ENCODE data around the gene CDKN2AIPNL.

Gene CDKN2AIPNL

GRCh38 chr5:134370871-134371833, 40.5 kb downstream of the CDKN2AIPNL start, which contains the start of gene UBE2B (continued):
- TF ChIP-seq, protein P1, sequence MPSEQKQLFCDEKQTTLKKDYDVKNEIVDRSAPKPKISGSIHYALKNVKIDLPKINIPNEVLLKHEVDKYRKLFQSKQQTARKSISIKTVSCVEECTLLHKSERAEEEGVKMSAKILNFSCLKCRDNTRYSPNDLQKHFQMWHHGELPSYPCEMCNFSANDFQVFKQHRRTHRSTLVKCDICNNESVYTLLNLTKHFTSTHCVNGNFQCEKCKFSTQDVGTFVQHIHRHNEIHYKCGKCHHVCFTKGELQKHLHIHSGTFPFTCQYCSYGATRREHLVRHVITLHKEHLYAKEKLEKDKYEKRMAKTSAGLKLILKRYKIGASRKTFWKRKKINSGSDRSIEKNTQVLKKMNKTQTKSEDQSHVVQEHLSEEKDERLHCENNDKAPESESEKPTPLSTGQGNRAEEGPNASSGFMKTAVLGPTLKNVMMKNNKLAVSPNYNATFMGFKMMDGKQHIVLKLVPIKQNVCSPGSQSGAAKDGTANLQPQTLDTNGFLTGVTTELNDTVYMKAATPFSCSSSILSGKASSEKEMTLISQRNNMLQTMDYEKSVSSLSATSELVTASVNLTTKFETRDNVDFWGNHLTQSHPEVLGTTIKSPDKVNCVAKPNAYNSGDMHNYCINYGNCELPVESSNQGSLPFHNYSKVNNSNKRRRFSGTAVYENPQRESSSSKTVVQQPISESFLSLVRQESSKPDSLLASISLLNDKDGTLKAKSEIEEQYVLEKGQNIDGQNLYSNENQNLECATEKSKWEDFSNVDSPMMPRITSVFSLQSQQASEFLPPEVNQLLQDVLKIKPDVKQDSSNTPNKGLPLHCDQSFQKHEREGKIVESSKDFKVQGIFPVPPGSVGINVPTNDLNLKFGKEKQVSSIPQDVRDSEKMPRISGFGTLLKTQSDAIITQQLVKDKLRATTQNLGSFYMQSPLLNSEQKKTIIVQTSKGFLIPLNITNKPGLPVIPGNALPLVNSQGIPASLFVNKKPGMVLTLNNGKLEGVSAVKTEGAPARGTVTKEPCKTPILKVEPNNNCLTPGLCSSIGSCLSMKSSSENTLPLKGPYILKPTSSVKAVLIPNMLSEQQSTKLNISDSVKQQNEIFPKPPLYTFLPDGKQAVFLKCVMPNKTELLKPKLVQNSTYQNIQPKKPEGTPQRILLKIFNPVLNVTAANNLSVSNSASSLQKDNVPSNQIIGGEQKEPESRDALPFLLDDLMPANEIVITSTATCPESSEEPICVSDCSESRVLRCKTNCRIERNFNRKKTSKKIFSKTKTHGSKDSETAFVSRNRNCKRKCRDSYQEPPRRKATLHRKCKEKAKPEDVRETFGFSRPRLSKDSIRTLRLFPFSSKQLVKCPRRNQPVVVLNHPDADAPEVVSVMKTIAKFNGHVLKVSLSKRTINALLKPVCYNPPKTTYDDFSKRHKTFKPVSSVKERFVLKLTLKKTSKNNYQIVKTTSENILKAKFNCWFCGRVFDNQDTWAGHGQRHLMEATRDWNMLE (tag by site-specific recombination; conservative IDR thresholded peaks at IDR 0.05; ENCODE audit: low read depth), result peak; percentile 62; the same call in 1 of the 2 replicates
- TF ChIP-seq ZBTB17 (tag by site-specific recombination; IDR thresholded peaks at IDR 0.05) (peak; percentile 91), ZNF138 (tag by site-specific recombination; IDR thresholded peaks at IDR 0.05; ENCODE audit: borderline replicate concordance) (no peak), ZNF629 (tag by site-specific recombination; IDR thresholded peaks at IDR 0.05) (peak; percentile 95), ZNF768 (tag by site-specific recombination; IDR thresholded peaks at IDR 0.05) (no peak), ZNF555 (tag by site-specific recombination; conservative IDR thresholded peaks at IDR 0.05) (no peak), ZNF148 (tag by site-specific recombination; IDR thresholded peaks at IDR 0.05; ENCODE audit: borderline replicate concordance) (no peak), OVOL3 (tag by site-specific recombination; IDR thresholded peaks at IDR 0.05) (peak; percentile 71), ZNF174 (tag by site-specific recombination; IDR thresholded peaks at IDR 0.05) (no peak), ZNF571 (tag by site-specific recombination; IDR thresholded peaks at IDR 0.05) (no peak), ZIC2 (tag by site-specific recombination; IDR thresholded peaks at IDR 0.05) (peak; percentile 86), ZNF10 (tag by site-specific recombination; IDR thresholded peaks at IDR 0.05) (peak; percentile 42; the same call in 1 of the 2 replicates), ZXDB (tag by site-specific recombination; IDR thresholded peaks at IDR 0.05) (peak; percentile 96), PRDM10 (tag by site-specific recombination; IDR thresholded peaks at IDR 0.05) (peak; percentile 100), ZNF157 (tag by site-specific recombination; IDR thresholded peaks at IDR 0.05) (no peak), ZNF146 (tag by site-specific recombination; IDR thresholded peaks at IDR 0.05) (peak; percentile 89), MZF1 (tag by site-specific recombination; IDR thresholded peaks at IDR 0.05; ENCODE audit: borderline replicate concordance) (peak; percentile 71; the same call in 1 of the 2 replicates), ZBTB8A (tag by site-specific recombination; IDR thresholded peaks at IDR 0.05) (peak; percentile 78), ZNF777 (tag by site-specific recombination; IDR thresholded peaks at IDR 0.05; ENCODE audit: borderline replicate concordance) (0 out of 2 replicates have a peak, but pooled peaks have one; percentile 13), ZNF791 (tag by site-specific recombination; IDR thresholded peaks at IDR 0.05) (no peak), ZNF561 (tag by site-specific recombination; IDR thresholded peaks at IDR 0.05; ENCODE audit: borderline replicate concordance) (peak; percentile 95), ZBTB26 (tag by site-specific recombination; optimal IDR thresholded peaks at IDR 0.05) (peak; percentile 93), ZNF654 (tag by site-specific recombination; IDR thresholded peaks at IDR 0.05; ENCODE audit: low read depth) (no peak), YY1 (tag by site-specific recombination; IDR thresholded peaks at IDR 0.05) (peak; percentile 73), ZNF223 (tag by site-specific recombination; IDR thresholded peaks at IDR 0.05) (no peak; the same call in 1 of the 2 replicates), ZNF184 (tag by site-specific recombination; IDR thresholded peaks at IDR 0.05) (no peak), ZNF23 (tag by site-specific recombination; IDR thresholded peaks at IDR 0.05; ENCODE audit: borderline replicate concordance) (no peak)

Data from HEK293 (cell line).